Liver (tissue), 9 donors: ENCODE results near the gene C11orf24. TPM values are rescaled to one million over a fixed set of nuclear protein-coding genes. Genes with fewer than 3 reads are reported as not detected.

ENCODE experiments used
- DNase-seq: peaks from one replicate; pipeline ENCODE4 v3.0.0-alpha.2; 2017; ENCODE audit warnings: low spot score
- H3K27ac ChIP-seq, 2 donors: one replicate each; pipeline ENCODE4 v1.7.0; 2013; ENCODE audit warnings: inconsistent platforms in 2 of 2, low read length in 2 of 2, control low read depth in 1 of 2, low read depth in 1 of 2, mild to moderate bottlenecking in 1 of 2
- H3K27me3 ChIP-seq, 4 donors: one replicate each; pipeline versions ENCODE4 v1.6.1 to v1.7.0; 2013; ENCODE audit warnings: low read length in 3 of 4, inconsistent platforms in 1 of 4, mild to moderate bottlenecking in 1 of 4, moderate library complexity in 1 of 4; ENCODE audit not compliant: control insufficient read depth in 4 of 4, insufficient read depth in 4 of 4
- H3K36me3 ChIP-seq, 4 donors: one replicate each; pipeline versions ENCODE4 v1.6.1 to v1.7.0; 2013; ENCODE audit warnings: low read length in 3 of 4, mild to moderate bottlenecking in 3 of 4, low read depth in 1 of 4, moderate library complexity in 1 of 4; ENCODE audit not compliant: control insufficient read depth in 4 of 4, insufficient read depth in 3 of 4
- H3K4me1 ChIP-seq, 4 donors: one replicate each; pipeline versions ENCODE4 v1.6.1 to v1.7.0; 2013; ENCODE audit warnings: low read length in 3 of 4, mild to moderate bottlenecking in 3 of 4, moderate library complexity in 1 of 4; ENCODE audit not compliant: control insufficient read depth in 4 of 4, insufficient read depth in 4 of 4
- H3K4me3 ChIP-seq, 3 donors: one replicate each; pipeline versions ENCODE4 v1.6.1 to v1.7.0; 2013; ENCODE audit warnings: low read length in 3 of 3, control low read depth in 1 of 3, low read depth in 1 of 3, mild to moderate bottlenecking in 1 of 3
- H3K9ac ChIP-seq, 2 donors: one replicate each; pipeline ENCODE4 v1.7.0; 2013; ENCODE audit warnings: low read length in 2 of 2, mild to moderate bottlenecking in 2 of 2, moderate library complexity in 2 of 2, control low read depth in 1 of 2, low read depth in 1 of 2
- H3K9me3 ChIP-seq, 4 donors: one replicate each; pipeline versions ENCODE4 v1.6.1 to v1.7.0; 2013; ENCODE audit warnings: low read length in 3 of 4; ENCODE audit not compliant: control insufficient read depth in 4 of 4
- EGR1 ChIP-seq, 2 donors: IDR thresholded peaks; 2 replicates each; pipeline ENCODE4 v1.6.1; 2016 to 2018; ENCODE audit warnings: antibody characterized with exemption in 2 of 2, low read depth in 2 of 2
- FOXA1 ChIP-seq: IDR thresholded peaks from 2 replicates; pipeline ENCODE4 v1.6.1; 2016; ENCODE audit warnings: antibody characterized with exemption
- FOXA2 ChIP-seq: IDR thresholded peaks from 2 replicates; pipeline ENCODE4 v1.6.1; 2016; ENCODE audit warnings: antibody characterized with exemption
- HNF4A ChIP-seq, 2 donors: conservative IDR thresholded peaks; 2 replicates each; pipeline ENCODE4 v1.6.1; 2016; ENCODE audit warnings: antibody characterized with exemption in 2 of 2, mild to moderate bottlenecking in 2 of 2
- HNF4G ChIP-seq: IDR thresholded peaks from 2 replicates; pipeline ENCODE4 v1.6.1; 2016; ENCODE audit warnings: antibody characterized with exemption
- JUND ChIP-seq, 2 donors: IDR thresholded peaks; 2 replicates each; pipeline ENCODE4 v1.6.1; 2016; ENCODE audit warnings: antibody characterized with exemption in 2 of 2
- NR2F2 ChIP-seq: IDR thresholded peaks from 2 replicates; pipeline ENCODE4 v1.6.1; 2016; ENCODE audit warnings: antibody characterized with exemption
- RAD21 ChIP-seq, 2 donors: IDR thresholded peaks; 2 replicates each; pipeline ENCODE4 v1.6.1; 2016; ENCODE audit warnings: antibody characterized with exemption in 2 of 2, mild to moderate bottlenecking in 2 of 2
- RXRA ChIP-seq, 2 donors: IDR thresholded peaks; 2 replicates each; pipeline ENCODE4 v1.6.1; 2017 to 2018; ENCODE audit warnings: antibody characterized with exemption in 2 of 2, mild to moderate bottlenecking in 1 of 2
- TAF1 ChIP-seq: conservative IDR thresholded peaks from 2 replicates; pipeline ENCODE4 v1.6.1; 2016; ENCODE audit warnings: antibody characterized with exemption, mild to moderate bottlenecking
- YY1 ChIP-seq: IDR thresholded peaks from 2 replicates; pipeline ENCODE4 v1.6.1; 2016; ENCODE audit warnings: antibody characterized with exemption, mild to moderate bottlenecking
- WGBS: extraction: QIAGEN DNeasy Blood & Tissue Kit; methylation state at CpG from one replicate; pipeline ENCODE4 v1.1.7; 2013; 5-methylcytosine and 5-hydroxymethylcytosine counted together
- polyA plus RNA-seq, 2 donors: library from polyadenylated mRNA; stranded (reverse) in 1 of 2; unstranded in 1 of 2; fragments of 200-250 nt in 1 of 2; fragments of >200 nt in 1 of 2; fragmentation: Nextera tagmentation in 1 of 2; extraction: Ambion mirVana in 1 of 2; gene quantifications; one replicate each; pipeline versions ENCODE4 v1.2.1 to v1.2.3, GENCODE V29; 2013 to 2015
- total RNA-seq, 2 donors: library from RNA; depleted of rRNA; stranded (reverse); fragments of >200 nt; gene quantifications; one replicate each; pipeline ENCODE4 v1.2.3, GENCODE V29; 2014
- TF ChIP-seq, protein P1 (sequence below): IDR thresholded peaks from 2 replicates; pipeline ENCODE4 v1.6.1; 2016; ENCODE audit warnings: antibody characterized with exemption
- TF ChIP-seq, protein P2 (sequence below): IDR thresholded peaks from 2 replicates; pipeline ENCODE4 v1.6.1; 2016; ENCODE audit warnings: antibody characterized with exemption, mild to moderate bottlenecking
- TF ChIP-seq, protein P3 (sequence below): IDR thresholded peaks from 2 replicates; pipeline ENCODE4 v1.6.1; 2016; ENCODE audit warnings: antibody characterized with exemption
- TF ChIP-seq, protein P4 (sequence below): IDR thresholded peaks from 2 replicates; pipeline ENCODE4 v1.6.1; 2016; ENCODE audit warnings: antibody characterized with exemption
- TF ChIP-seq, protein P5 (sequence below): fragments of 150-350 bp; IDR thresholded peaks from 2 replicates; pipeline ENCODE4 v1.5.1; 2017; ENCODE audit warnings: improper control_type of control experiment, low read depth, low read length; ENCODE audit not compliant: missing input control
- donor health status: healthy.
- donor health status: healthy.
- donor health status: healthy.
- donor health status: healthy.
- donor health status: healthy.

The C11orf24 gene
- total and polyA plus RNA-seq, 4 donors = 7.8 to 50.3 (median 32.0) TPM

DNA sequence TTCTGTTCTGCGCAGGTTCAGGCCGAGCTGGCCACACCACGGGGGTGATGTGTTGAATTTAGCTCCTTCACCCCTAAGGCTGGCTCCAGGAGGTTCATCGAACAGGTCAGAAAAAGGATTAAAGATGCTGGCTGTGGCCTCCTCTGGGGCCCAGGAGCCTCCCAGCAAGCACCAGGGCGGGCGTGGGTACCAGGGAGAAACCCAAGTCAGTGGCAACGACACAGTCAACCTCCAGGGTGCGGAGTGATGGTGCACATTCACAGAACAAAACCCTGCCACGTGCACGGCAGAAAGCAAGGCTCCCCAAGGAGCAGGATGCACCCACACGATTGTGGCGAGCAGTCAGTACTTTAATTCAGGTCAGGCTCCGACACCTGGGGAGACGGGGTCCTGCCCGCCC is 10.8 kb downstream of the C11orf24 start:
- no peaks in the 10 kb centered on the region for H3K9me3 ChIP-seq
- WGBS = 90% methylated on average over 15 of the region's 15 CpGs
- H3K27me3 ChIP-seq = no peaks in the 10 kb centered on the region
- DNase-seq = no peak
- H3K9ac ChIP-seq = no peak overlapping the region
- H3K4me1 ChIP-seq = peaks cover 3 to 11% (median 6%) of the 10 kb centered on the region in 4 donors
- H3K27ac ChIP-seq = no peak overlapping the region
- H3K4me3 ChIP-seq = no peak overlapping the region
- peaks cover 11 to 49% (median 36%) of the 10 kb centered on the region in 4 donors for H3K36me3 ChIP-seq
- TF ChIP-seq, protein P1, sequence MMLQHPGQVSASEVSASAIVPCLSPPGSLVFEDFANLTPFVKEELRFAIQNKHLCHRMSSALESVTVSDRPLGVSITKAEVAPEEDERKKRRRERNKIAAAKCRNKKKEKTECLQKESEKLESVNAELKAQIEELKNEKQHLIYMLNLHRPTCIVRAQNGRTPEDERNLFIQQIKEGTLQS = no peak
- TF ChIP-seq EGR1 (IDR thresholded peaks at IDR 0.05; ENCODE audit: low read depth in 2 of 2) (no peak), YY1 (no peak), JUND (IDR thresholded peaks at IDR 0.05) (no peak), NR2F2 (no peak), TAF1 (no peak), HNF4A (conservative IDR thresholded peaks at IDR 0.05) (no peak)
- TF ChIP-seq, protein P2, sequence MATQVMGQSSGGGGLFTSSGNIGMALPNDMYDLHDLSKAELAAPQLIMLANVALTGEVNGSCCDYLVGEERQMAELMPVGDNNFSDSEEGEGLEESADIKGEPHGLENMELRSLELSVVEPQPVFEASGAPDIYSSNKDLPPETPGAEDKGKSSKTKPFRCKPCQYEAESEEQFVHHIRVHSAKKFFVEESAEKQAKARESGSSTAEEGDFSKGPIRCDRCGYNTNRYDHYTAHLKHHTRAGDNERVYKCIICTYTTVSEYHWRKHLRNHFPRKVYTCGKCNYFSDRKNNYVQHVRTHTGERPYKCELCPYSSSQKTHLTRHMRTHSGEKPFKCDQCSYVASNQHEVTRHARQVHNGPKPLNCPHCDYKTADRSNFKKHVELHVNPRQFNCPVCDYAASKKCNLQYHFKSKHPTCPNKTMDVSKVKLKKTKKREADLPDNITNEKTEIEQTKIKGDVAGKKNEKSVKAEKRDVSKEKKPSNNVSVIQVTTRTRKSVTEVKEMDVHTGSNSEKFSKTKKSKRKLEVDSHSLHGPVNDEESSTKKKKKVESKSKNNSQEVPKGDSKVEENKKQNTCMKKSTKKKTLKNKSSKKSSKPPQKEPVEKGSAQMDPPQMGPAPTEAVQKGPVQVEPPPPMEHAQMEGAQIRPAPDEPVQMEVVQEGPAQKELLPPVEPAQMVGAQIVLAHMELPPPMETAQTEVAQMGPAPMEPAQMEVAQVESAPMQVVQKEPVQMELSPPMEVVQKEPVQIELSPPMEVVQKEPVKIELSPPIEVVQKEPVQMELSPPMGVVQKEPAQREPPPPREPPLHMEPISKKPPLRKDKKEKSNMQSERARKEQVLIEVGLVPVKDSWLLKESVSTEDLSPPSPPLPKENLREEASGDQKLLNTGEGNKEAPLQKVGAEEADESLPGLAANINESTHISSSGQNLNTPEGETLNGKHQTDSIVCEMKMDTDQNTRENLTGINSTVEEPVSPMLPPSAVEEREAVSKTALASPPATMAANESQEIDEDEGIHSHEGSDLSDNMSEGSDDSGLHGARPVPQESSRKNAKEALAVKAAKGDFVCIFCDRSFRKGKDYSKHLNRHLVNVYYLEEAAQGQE = no peak
- TF ChIP-seq, protein P3, sequence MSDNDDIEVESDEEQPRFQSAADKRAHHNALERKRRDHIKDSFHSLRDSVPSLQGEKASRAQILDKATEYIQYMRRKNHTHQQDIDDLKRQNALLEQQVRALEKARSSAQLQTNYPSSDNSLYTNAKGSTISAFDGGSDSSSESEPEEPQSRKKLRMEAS = no peak

DNA sequence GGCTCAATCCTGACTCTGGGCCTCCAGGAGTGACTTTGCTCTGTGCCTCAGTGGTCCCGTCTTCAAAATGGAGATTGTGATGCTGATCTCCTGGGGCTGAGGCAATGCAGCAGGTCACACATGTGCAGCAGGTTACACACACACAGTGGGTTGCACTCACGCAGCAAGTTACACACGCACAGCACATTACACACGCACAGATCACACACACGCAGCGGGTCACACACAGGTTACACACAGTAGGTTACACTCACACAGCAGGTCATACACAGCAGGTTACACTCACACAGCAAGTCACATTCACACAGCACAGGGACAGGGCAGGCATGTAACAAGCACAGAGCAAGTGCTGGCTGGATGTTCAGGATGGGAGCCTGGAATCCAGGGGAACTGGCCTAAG is 11.3 kb downstream of the C11orf24 start:
- peaks cover 11 to 44% (median 32%) of the 10 kb centered on the region in 4 donors for H3K36me3 ChIP-seq
- H3K4me3 ChIP-seq = no peak overlapping the region
- no peaks in the 10 kb centered on the region for H3K27me3 ChIP-seq
- 98% methylated on average over 6 of the region's 6 CpGs for WGBS
- TF ChIP-seq HNF4G (no peak), RAD21 (IDR thresholded peaks at IDR 0.05) (no peak), HNF4A (conservative IDR thresholded peaks at IDR 0.05) (no peak), JUND (IDR thresholded peaks at IDR 0.05) (no peak), TAF1 (no peak), EGR1 (IDR thresholded peaks at IDR 0.05; ENCODE audit: low read depth in 2 of 2) (no peak), FOXA1 (no peak), FOXA2 (no peak), RXRA (IDR thresholded peaks at IDR 0.05) (no peak)
- TF ChIP-seq, protein P4, sequence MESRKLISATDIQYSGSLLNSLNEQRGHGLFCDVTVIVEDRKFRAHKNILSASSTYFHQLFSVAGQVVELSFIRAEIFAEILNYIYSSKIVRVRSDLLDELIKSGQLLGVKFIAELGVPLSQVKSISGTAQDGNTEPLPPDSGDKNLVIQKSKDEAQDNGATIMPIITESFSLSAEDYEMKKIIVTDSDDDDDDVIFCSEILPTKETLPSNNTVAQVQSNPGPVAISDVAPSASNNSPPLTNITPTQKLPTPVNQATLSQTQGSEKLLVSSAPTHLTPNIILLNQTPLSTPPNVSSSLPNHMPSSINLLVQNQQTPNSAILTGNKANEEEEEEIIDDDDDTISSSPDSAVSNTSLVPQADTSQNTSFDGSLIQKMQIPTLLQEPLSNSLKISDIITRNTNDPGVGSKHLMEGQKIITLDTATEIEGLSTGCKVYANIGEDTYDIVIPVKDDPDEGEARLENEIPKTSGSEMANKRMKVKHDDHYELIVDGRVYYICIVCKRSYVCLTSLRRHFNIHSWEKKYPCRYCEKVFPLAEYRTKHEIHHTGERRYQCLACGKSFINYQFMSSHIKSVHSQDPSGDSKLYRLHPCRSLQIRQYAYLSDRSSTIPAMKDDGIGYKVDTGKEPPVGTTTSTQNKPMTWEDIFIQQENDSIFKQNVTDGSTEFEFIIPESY = no peak
- TF ChIP-seq, protein P5, sequence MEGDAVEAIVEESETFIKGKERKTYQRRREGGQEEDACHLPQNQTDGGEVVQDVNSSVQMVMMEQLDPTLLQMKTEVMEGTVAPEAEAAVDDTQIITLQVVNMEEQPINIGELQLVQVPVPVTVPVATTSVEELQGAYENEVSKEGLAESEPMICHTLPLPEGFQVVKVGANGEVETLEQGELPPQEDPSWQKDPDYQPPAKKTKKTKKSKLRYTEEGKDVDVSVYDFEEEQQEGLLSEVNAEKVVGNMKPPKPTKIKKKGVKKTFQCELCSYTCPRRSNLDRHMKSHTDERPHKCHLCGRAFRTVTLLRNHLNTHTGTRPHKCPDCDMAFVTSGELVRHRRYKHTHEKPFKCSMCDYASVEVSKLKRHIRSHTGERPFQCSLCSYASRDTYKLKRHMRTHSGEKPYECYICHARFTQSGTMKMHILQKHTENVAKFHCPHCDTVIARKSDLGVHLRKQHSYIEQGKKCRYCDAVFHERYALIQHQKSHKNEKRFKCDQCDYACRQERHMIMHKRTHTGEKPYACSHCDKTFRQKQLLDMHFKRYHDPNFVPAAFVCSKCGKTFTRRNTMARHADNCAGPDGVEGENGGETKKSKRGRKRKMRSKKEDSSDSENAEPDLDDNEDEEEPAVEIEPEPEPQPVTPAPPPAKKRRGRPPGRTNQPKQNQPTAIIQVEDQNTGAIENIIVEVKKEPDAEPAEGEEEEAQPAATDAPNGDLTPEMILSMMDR = no peak
- TF ChIP-seq, protein P2 = no peak
- H3K4me1 ChIP-seq = peaks cover 3 to 11% (median 6%) of the 10 kb centered on the region in 4 donors
- H3K9me3 ChIP-seq = no peaks in the 10 kb centered on the region
- DNase-seq = no peak
- no peak overlapping the region for H3K27ac ChIP-seq
- no peak overlapping the region for H3K9ac ChIP-seq
